ENCODE measurements around the gene SNPH. TPM values are rescaled to one million over a fixed set of nuclear protein-coding genes. Genes with fewer than 3 reads are reported as not detected.

SNPH gene
- total RNA-seq, 6 experiments from 2014 or later, result 12.0 to 15.3 (median 13.3) TPM

DNA sequence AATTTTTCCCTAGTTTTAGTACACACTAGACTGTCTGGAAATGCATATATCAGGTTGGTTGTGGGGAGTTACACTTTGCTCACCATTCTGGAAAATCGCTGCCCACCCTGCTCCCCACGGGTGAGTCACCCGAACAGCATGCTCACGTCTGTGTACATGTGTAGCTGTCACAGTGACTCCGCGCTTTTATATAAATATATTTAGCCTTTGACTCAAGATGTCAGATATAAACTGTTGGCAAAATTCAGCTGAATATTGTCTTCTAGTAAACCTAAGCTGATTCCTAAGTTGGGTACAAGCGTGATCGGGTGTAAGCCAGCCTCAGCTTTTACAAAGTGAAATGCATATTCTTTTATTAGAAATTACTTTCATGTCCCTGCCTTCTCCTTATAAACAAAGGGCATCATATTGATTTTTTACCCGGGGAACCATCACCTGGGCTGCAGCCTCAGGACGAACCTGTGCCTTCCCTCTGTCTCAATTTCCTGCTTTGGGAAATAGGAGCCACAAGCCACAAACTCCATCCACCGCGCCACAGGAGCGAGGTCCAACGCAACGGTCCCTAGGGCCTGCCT is 58.6 kb downstream of the SNPH start:
- TF ChIP-seq, protein P1, sequence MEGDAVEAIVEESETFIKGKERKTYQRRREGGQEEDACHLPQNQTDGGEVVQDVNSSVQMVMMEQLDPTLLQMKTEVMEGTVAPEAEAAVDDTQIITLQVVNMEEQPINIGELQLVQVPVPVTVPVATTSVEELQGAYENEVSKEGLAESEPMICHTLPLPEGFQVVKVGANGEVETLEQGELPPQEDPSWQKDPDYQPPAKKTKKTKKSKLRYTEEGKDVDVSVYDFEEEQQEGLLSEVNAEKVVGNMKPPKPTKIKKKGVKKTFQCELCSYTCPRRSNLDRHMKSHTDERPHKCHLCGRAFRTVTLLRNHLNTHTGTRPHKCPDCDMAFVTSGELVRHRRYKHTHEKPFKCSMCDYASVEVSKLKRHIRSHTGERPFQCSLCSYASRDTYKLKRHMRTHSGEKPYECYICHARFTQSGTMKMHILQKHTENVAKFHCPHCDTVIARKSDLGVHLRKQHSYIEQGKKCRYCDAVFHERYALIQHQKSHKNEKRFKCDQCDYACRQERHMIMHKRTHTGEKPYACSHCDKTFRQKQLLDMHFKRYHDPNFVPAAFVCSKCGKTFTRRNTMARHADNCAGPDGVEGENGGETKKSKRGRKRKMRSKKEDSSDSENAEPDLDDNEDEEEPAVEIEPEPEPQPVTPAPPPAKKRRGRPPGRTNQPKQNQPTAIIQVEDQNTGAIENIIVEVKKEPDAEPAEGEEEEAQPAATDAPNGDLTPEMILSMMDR (IDR thresholded peaks at IDR 0.05), result no peak
- Mint-ChIP-seq H3K4me1 (ENCODE audit: low read depth) (peaks cover 22% of the 10 kb centered on the region), H3K27ac (no peak overlapping the region), H3K4me3 (no peak overlapping the region), H3K9me3 (no peaks in the 10 kb centered on the region), H3K27me3 (ENCODE audit: insufficient read depth) (peaks cover 2% of the 10 kb centered on the region; the same call in 1 of the 2 replicates), H3K36me3 (ENCODE audit: low read depth) (0 out of 2 replicates have a peak, but pooled peaks cover 5% of the 10 kb centered on the region)
- DNase-seq, result peak; percentile 73

DNA sequence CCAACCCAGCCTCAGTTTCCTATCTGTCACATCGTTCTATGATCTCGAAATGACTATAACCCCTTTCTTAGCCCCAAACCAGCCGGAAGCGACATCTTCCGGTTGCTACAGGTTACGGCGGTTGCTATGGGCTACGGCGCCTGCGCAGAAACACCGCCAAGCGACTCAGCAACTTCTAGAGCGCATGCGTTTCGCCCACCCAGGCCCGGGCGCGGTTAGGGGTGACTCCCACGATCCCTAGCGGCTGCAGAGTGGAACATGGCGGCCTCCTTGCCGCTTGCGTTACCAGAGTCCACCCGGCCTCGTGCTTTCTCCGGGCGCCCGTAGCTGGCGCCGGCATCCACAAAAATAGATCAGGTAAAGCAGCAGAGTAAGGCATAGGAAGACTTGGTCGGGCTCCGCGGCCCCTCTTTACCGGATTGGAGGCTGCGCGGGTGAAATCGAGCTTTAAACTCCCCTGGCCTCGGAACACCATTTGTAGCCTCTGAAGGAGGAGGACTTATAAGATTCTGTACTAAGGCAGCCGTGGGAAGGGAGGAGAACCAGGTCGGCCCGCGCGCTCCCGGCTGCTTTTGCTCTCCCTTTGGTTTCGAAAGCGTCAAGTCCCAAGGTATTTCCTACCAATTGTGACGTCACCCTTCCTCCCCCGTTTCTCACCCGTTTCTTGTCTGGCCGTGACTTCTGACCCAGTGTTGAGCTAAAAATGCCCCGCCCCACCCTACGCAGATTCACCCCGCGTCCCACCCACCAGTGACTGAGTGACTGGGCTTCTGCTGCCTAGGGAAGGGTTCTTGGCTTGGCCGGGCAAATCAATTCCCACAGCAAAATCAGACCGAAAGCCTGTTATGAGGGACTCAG is 59.3 kb downstream of the SNPH start:
- peak; percentile 95 for DNase-seq
- Mint-ChIP-seq H3K36me3 (ENCODE audit: low read depth) (0 out of 2 replicates have a peak, but pooled peaks cover 5% of the 10 kb centered on the region), H3K4me1 (ENCODE audit: low read depth) (peaks cover 26% of the 10 kb centered on the region), H3K27ac (no peak overlapping the region), H3K9me3 (no peaks in the 10 kb centered on the region), H3K27me3 (ENCODE audit: insufficient read depth) (peaks cover 2% of the 10 kb centered on the region; the same call in 1 of the 2 replicates), H3K4me3 (no peak overlapping the region)
- TF ChIP-seq, protein P1 (IDR thresholded peaks at IDR 0.05), result peak; percentile 57

DNA sequence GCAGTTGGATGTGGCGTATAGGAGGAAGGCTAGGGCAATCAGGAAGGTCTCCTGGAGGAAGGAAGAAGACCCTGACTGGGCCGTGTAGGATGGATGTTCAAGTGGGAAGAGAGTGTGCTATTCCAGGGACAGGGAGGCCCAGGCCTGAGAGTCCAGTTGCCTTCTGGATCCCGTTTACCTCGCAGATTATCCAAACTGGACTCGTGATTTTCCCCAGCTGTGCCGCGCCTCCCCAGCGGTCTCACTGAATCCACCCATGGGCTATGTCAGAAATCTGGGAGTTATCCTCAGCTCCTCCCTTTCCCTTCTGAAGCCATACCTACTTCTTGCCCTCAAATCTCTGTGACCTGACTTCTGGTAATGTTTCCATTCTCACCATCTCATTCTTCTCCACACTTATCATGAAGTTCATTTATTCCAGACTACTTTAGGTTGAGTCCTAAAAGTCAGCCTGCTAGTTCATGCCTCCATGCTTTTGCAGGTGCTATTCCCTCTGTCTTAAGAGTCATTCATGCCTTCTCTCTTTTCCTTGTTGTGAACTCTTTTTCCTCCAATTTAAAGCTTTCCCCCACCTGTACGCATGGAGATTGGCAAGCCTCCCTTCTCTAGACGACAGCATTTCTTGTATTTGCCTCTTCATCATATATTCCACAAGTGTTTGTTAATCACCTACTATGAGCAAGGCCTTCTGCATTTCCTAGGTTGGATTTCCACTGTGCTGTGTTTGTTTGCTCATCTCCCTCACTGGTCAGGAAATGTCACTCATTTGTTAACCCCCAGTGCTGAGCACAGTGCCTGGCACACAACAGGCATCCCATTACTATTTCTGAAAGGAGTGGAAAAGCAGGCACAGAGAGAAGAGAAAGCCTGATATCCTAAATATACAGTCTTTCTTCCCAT is 60.2 kb downstream of the SNPH start:
- Mint-ChIP-seq H3K9me3 (no peaks in the 10 kb centered on the region), H3K4me1 (ENCODE audit: low read depth) (peaks cover 26% of the 10 kb centered on the region), H3K27me3 (ENCODE audit: insufficient read depth) (peaks cover 2% of the 10 kb centered on the region; the same call in 1 of the 2 replicates), H3K4me3 (no peak overlapping the region), H3K27ac (no peak overlapping the region), H3K36me3 (ENCODE audit: low read depth) (0 out of 2 replicates have a peak, but pooled peaks cover 5% of the 10 kb centered on the region)
- TF ChIP-seq, protein P1 (IDR thresholded peaks at IDR 0.05), result no peak
- DNase-seq, result peak; percentile 28

DNA sequence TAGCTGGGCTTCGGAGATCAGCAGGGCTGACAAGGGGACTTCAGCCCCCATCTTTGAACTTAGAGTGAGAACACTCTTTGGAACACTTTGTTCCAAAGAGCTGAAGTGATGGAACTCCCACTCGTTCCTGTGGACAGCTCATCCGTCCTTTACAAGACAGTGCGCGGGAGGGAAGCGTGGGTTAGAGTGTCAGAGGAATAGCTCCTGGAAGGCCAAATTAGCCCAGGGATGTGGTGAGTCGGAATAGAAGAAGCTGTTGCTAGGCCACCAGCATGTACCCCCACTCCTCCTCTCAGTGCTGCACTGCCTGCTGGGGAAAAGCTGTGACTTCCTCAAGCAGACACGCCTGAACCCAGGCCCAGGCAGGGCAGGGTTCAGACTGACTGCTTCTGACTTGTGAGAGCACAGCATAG is 61.2 kb downstream of the SNPH start:
- peak; percentile 45 for DNase-seq

More for the DNA sequence above, 61.2 kb downstream of the SNPH start:
- TF ChIP-seq, protein P1 (IDR thresholded peaks at IDR 0.05), result no peak
- H3K9me3 Mint-ChIP-seq, result no peaks in the 10 kb centered on the region
- no peak overlapping the region for H3K27ac Mint-ChIP-seq
- peaks cover 5% of the 10 kb centered on the region; the same call in 1 of the 2 replicates for H3K36me3 Mint-ChIP-seq (ENCODE audit: low read depth)
- H3K4me3 Mint-ChIP-seq, result no peak overlapping the region; the same call in 1 of the 2 replicates
- peaks cover 2% of the 10 kb centered on the region; the same call in 1 of the 2 replicates for H3K27me3 Mint-ChIP-seq (ENCODE audit: insufficient read depth)
- H3K4me1 Mint-ChIP-seq (ENCODE audit: low read depth), result peaks cover 21% of the 10 kb centered on the region

Measured in HFFc6 (cell line).